Mucosa of descending colon (tissue), 3 donors: ENCODE data around the gene SEMA3C. TPM values are rescaled to one million over a fixed set of nuclear protein-coding genes. Genes with fewer than 3 reads are reported as not detected.

Source experiments
- ATAC-seq: fragments of 200-7000 bp; cut with Tn5 transposase; one replicate; pipeline ENCODE4 v1.9.1; 2020; ENCODE audit warnings: mild to moderate bottlenecking, moderate library complexity
- DNase-seq, 3 donors: peaks; one replicate each; pipeline ENCODE4 v3.0.0-alpha.2; 2020
- H3K36me3 ChIP-seq: fragments of 200-600 bp; one replicate; pipeline ENCODE4 v1.8.0; 2021; ENCODE audit warnings: low read depth, mild to moderate bottlenecking
- H3K4me1 ChIP-seq: fragments of 200-600 bp; one replicate; pipeline ENCODE4 v1.8.0; 2021; ENCODE audit warnings: low read depth, mild to moderate bottlenecking
- H3K4me3 ChIP-seq: fragments of 200-600 bp; one replicate; pipeline ENCODE4 v1.8.0; 2021; ENCODE audit warnings: mild to moderate bottlenecking
- H3K9me3 ChIP-seq: fragments of 200-600 bp; one replicate; pipeline ENCODE4 v1.8.0; 2021; ENCODE audit warnings: mild to moderate bottlenecking
- intact Hi-C, 2 donors: fragments of 100-400 bp; cut with DNase I in 1 of 2; cut with micrococcal nuclease in 1 of 2; formaldehyde crosslinking; loops; one replicate each; pipeline versions ENCODE4 v1.11.0 to v1.11.1; 2022; cut with DNase I, micrococcal nuclease
- total RNA-seq, 3 donors: library from RNA; stranded (reverse); fragmentation: NEBNext Ultra II Directional in 2 of 3; extraction: Animal tissue kit (Norgen Biotek cat#: 25700) in 2 of 3; gene quantifications; one replicate each; pipeline versions ENCODE4 v1.2.1 to v1.2.4, GENCODE V29; 2021 to 2023
- TF ChIP-seq, protein P1 (sequence below): fragments of 200-600 bp; IDR thresholded peaks from one replicate; pipeline ENCODE4 v1.8.0; 2022; ENCODE audit warnings: antibody characterized with exemption, mild to moderate bottlenecking
- donor health status: DM: no; HTN: no; CAD: no; lungs with moderate emphysema.
- donor health status: DM: no; HTN: no; CAD: no.
- donor health status: DM: no; HTN: yes; CAD: no.

Gene SEMA3C
- total RNA-seq, 3 donors from 2014 or later = 72.4 to 150 (median 83.7) TPM

DNA sequence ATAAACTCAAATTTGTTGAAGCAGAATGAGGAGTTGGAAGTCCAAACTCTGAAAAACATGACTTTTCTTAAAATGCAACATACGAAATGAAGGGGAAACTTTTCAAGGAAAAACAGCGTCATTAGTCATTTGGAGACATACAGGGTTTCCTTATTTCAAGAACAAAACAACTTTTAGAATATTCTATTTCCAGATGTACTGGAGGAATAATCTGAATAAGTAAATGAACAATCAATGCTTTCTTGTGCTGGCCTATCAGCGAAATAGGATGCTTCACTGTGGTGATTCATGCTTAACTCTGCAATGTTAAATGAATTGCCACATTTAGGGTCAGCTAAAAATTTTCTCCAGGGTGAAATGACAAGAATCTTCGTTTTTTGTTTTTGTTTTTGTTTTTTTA is 114.3 kb downstream of the SEMA3C start:
- ATAC-seq = no peak
- Histone ChIP-seq H3K4me1 (no peaks in the 10 kb centered on the region), H3K36me3 (no peaks in the 10 kb centered on the region), H3K4me3 (no peak overlapping the region), H3K9me3 (no peaks in the 10 kb centered on the region)
- intact Hi-C loops = no loop called here
- TF ChIP-seq, protein P1, sequence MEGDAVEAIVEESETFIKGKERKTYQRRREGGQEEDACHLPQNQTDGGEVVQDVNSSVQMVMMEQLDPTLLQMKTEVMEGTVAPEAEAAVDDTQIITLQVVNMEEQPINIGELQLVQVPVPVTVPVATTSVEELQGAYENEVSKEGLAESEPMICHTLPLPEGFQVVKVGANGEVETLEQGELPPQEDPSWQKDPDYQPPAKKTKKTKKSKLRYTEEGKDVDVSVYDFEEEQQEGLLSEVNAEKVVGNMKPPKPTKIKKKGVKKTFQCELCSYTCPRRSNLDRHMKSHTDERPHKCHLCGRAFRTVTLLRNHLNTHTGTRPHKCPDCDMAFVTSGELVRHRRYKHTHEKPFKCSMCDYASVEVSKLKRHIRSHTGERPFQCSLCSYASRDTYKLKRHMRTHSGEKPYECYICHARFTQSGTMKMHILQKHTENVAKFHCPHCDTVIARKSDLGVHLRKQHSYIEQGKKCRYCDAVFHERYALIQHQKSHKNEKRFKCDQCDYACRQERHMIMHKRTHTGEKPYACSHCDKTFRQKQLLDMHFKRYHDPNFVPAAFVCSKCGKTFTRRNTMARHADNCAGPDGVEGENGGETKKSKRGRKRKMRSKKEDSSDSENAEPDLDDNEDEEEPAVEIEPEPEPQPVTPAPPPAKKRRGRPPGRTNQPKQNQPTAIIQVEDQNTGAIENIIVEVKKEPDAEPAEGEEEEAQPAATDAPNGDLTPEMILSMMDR = no peak
- no peak for DNase-seq

DNA sequence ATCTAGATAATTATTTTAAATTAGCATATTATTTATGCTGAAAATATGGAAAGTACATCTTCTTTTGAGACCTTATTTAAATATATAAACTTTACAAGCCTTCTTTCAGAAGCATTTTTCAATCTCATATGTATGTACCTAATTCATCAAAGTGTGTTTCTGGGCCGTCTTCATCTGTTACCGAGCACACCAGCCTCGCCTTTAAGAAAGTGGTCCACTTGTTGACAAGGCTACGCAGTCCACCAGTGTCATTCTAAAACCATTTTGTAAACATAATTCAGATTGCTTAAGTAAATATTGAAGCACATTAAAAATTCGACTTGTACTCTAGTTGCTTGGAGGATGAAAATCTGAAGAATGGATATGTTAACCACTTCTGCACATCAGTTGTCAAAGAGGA is 116.3 kb downstream of the SEMA3C start:
- DNase-seq = no peak
- Histone ChIP-seq H3K4me1 (no peaks in the 10 kb centered on the region), H3K9me3 (no peaks in the 10 kb centered on the region), H3K4me3 (no peak overlapping the region), H3K36me3 (no peaks in the 10 kb centered on the region)
- TF ChIP-seq, protein P1 = no peak
- intact Hi-C loops = no loop called here
- ATAC-seq = no peak

GRCh38 chr7:80794631-80795573 is 123.9 kb downstream of the SEMA3C start:
- DNase-seq = no peak
- TF ChIP-seq, protein P1 = no peak
- Histone ChIP-seq H3K4me3 (no peak overlapping the region), H3K36me3 (no peaks in the 10 kb centered on the region), H3K9me3 (no peaks in the 10 kb centered on the region), H3K4me1 (no peaks in the 10 kb centered on the region)
- ATAC-seq = peak; percentile 22
- intact Hi-C loops = no loop called here

- DNase-seq (no peak), ATAC-seq (no peak)
- no peak overlapping the region for H3K4me3 ChIP-seq
- intact Hi-C loops = no loop called here
- H3K36me3 ChIP-seq = no peaks in the 10 kb centered on the region
- H3K9me3 ChIP-seq = no peaks in the 10 kb centered on the region
- TF ChIP-seq, protein P1 = no peak
- H3K4me1 ChIP-seq = no peaks in the 10 kb centered on the region
Measured at GRCh38 chr7:80791509-80791929, 127.3 kb downstream of the SEMA3C start.

DNA sequence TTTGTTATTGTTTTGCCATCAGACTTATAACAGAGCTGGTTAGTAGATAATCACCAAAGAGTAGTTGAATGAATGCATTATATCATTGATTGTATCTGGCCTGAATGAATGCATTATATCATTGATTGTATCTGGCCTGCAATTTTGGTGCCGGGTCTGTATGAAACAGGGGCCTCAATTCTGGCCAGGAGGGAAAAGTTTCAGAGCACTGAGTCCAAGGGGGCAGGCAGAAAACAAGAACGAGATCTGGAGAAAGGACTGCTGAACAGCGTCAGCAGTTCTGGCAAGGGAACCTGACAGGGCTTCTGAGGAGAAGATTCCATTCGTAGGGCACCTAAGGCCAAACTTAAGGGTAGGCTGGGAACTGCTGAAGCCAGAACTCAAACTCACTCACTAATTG is 128.0 kb downstream of the SEMA3C start:
- H3K4me3 ChIP-seq = no peak overlapping the region
- intact Hi-C loops = no loop called here
- ATAC-seq = no peak
- no peaks in the 10 kb centered on the region for H3K36me3 ChIP-seq
- no peaks in the 10 kb centered on the region for H3K9me3 ChIP-seq
- H3K4me1 ChIP-seq = no peaks in the 10 kb centered on the region
- TF ChIP-seq, protein P1 = no peak
- DNase-seq = peak in 1 of 3 donors; percentile 10
